IMR-90 (cell line): ENCODE measurements around the gene HTR2B. TPM values are rescaled to one million over a fixed set of nuclear protein-coding genes. Genes with fewer than 3 reads are reported as not detected.

Experiments used
- ATAC-seq: fragments of 200-7000 bp; cut with Tn5 transposase; 2 replicates; pipeline ENCODE4 v1.9.1; 2020; ENCODE audit warnings: low read depth, mild to moderate bottlenecking, moderate library complexity
- BruUV-seq: library from RNA; stranded (reverse); fragments of 400-500 nt; replicated peaks from 2 replicates; lab custom pipeline; 2021; lab: Mats Ljungman, UMichigan
- CTCF ChIA-PET: fragments of 300-600 bp; formaldehyde crosslinking; extraction: SDS; loops from one replicate; lab custom pipeline; 2021; ENCODE audit warnings: antibody characterized with exemption; lab: Yijun Ruan, JAX
- POLR2A ChIA-PET: fragments of 300-600 bp; sonication (Branson Sonifier 250); formaldehyde crosslinking; loops from one replicate; lab custom pipeline; 2022; ENCODE audit warnings: antibody characterized with exemption; ENCODE audit not compliant: unreplicated experiment; lab: Charles Lee
- DNase-seq: peaks from one replicate; pipeline ENCODE4 v3.0.0; 2013
- H2AFZ ChIP-seq: replicated peaks from 2 replicates; pipeline ENCODE3; 2013; ENCODE audit warnings: low read length, mild to moderate bottlenecking; ENCODE audit not compliant: poor library complexity
- H2AK5ac ChIP-seq: 2 replicates; pipeline ENCODE4 v1.6.1; 2013; ENCODE audit warnings: low read depth, low read length, inconsistent platforms
- H2AK9ac ChIP-seq: replicated peaks from 2 replicates; pipeline ENCODE3; 2013; ENCODE audit warnings: mild to moderate bottlenecking, low read depth, low read length, moderate library complexity; ENCODE audit not compliant: poor library complexity
- H2BK120ac ChIP-seq: 2 replicates; pipeline ENCODE4 v1.6.1; 2013; ENCODE audit warnings: low read depth, low read length, inconsistent platforms
- H2BK15ac ChIP-seq: 3 replicates; pipeline ENCODE4 v1.6.1; 2013; ENCODE audit warnings: low read depth, low read length, inconsistent platforms
- H2BK20ac ChIP-seq: 2 replicates; pipeline ENCODE4 v1.6.1; 2013; ENCODE audit warnings: low read depth, mild to moderate bottlenecking, inconsistent platforms, low read length, moderate library complexity
- H2BK5ac ChIP-seq: 2 replicates; pipeline ENCODE4 v1.6.1; 2013; ENCODE audit warnings: mild to moderate bottlenecking, low read depth, low read length, inconsistent platforms; ENCODE audit not compliant: poor library complexity, severe bottlenecking
- H3K14ac ChIP-seq: replicated peaks from 2 replicates; pipeline ENCODE4 v1.6.1; 2013; ENCODE audit warnings: low read depth, low read length, inconsistent platforms
- H3K18ac ChIP-seq: 2 replicates; pipeline ENCODE4 v1.6.1; 2013; ENCODE audit warnings: low read depth, low read length, control low read depth
- H3K23ac ChIP-seq: 2 replicates; pipeline ENCODE4 v1.6.1; 2013; ENCODE audit warnings: low read depth, low read length, inconsistent platforms
- H3K27ac ChIP-seq: 2 replicates; pipeline ENCODE4 v1.5.1; 2013; ENCODE audit warnings: mild to moderate bottlenecking, control low read depth, low read length; ENCODE audit not compliant: insufficient read depth
- H3K27me3 ChIP-seq: 2 replicates; pipeline ENCODE4 v1.6.1; 2013; ENCODE audit warnings: low read length; ENCODE audit not compliant: control insufficient read depth, insufficient read depth
- H3K36me3 ChIP-seq: 2 replicates; pipeline ENCODE4 v1.6.1; 2013; ENCODE audit warnings: low read length, mixed read lengths; ENCODE audit not compliant: control insufficient read depth, insufficient read depth
- H3K4ac ChIP-seq: 2 replicates; pipeline ENCODE4 v1.6.1; 2013; ENCODE audit warnings: low read depth, low read length, inconsistent platforms
- H3K4me1 ChIP-seq: 2 replicates; pipeline ENCODE4 v1.6.1; 2013; ENCODE audit warnings: low read length, mixed read lengths; ENCODE audit not compliant: control insufficient read depth, insufficient read depth
- H3K4me2 ChIP-seq: 2 replicates; pipeline ENCODE4 v1.6.1; 2013; ENCODE audit warnings: low read depth, mild to moderate bottlenecking, control low read depth, low read length, moderate library complexity
- H3K4me3 ChIP-seq: 2 replicates; pipeline ENCODE4 v1.5.1; 2013; ENCODE audit warnings: low read depth, mild to moderate bottlenecking, control low read depth, low read length, moderate library complexity; ENCODE audit not compliant: insufficient read depth
- H3K56ac ChIP-seq: 2 replicates; pipeline ENCODE4 v1.6.1; 2013; ENCODE audit warnings: low read length, inconsistent platforms; ENCODE audit not compliant: insufficient read depth; ENCODE audit errors: extremely low read depth
- H3K79me1 ChIP-seq, 2 experiments: 2 replicates each; pipeline ENCODE4 v1.6.1; 2013; ENCODE audit warnings: low read length in 2 of 2, inconsistent platforms in 1 of 2, low read depth in 1 of 2
- H3K9ac ChIP-seq: 2 replicates; pipeline ENCODE4 v1.6.1; 2013; ENCODE audit warnings: low read depth, low read length, control low read depth
- H3K9me1 ChIP-seq: 2 replicates; pipeline ENCODE4 v1.6.1; 2013; ENCODE audit warnings: low read length, inconsistent platforms; ENCODE audit not compliant: insufficient read depth
- H3K9me3 ChIP-seq: 2 replicates; pipeline ENCODE4 v1.6.1; 2013; ENCODE audit warnings: low read length; ENCODE audit not compliant: control insufficient read depth, insufficient read depth
- H4K20me1 ChIP-seq: 2 replicates; pipeline ENCODE4 v1.6.1; 2013; ENCODE audit warnings: low read length, inconsistent platforms; ENCODE audit not compliant: insufficient read depth
- H4K5ac ChIP-seq: 2 replicates; pipeline ENCODE4 v1.6.1; 2013; ENCODE audit warnings: mild to moderate bottlenecking, low read depth, low read length, control low read depth
- H4K8ac ChIP-seq, 2 experiments: 2 replicates each; pipeline ENCODE4 v1.6.1; 2013; ENCODE audit warnings: low read depth in 2 of 2, low read length in 2 of 2, control low read depth in 1 of 2, inconsistent platforms in 1 of 2
- H4K91ac ChIP-seq: 2 replicates; pipeline ENCODE4 v1.6.1; 2013; ENCODE audit warnings: low read depth, low read length, inconsistent platforms; ENCODE audit not compliant: insufficient read depth
- BHLHE40 ChIP-seq: fragments of 150-350 bp; IDR thresholded peaks from 2 replicates; pipeline ENCODE4 v1.6.1; 2016; ENCODE audit warnings: mild to moderate bottlenecking, low read depth, low read length
- CEBPB ChIP-seq: IDR thresholded peaks from 2 replicates; pipeline ENCODE4 v1.6.1; 2012; ENCODE audit warnings: low read depth, low read length, improper control_type of control experiment
- CHD1 ChIP-seq: IDR thresholded peaks from 2 replicates; pipeline ENCODE4 v1.6.1; 2012; ENCODE audit warnings: low read depth, low read length, improper control_type of control experiment
- MAZ ChIP-seq: IDR thresholded peaks from 2 replicates; pipeline ENCODE4 v1.6.1; 2012; ENCODE audit warnings: low read depth, mild to moderate bottlenecking, low read length, improper control_type of control experiment, moderate library complexity, borderline replicate concordance
- POLR2A ChIP-seq: IDR thresholded peaks from 2 replicates; pipeline ENCODE4 v1.6.1; 2012; ENCODE audit warnings: mild to moderate bottlenecking, low read depth, low read length
- RAD21 ChIP-seq: IDR thresholded peaks from 2 replicates; pipeline ENCODE4 v1.6.1; 2012; ENCODE audit warnings: low read length, improper control_type of control experiment
- RCOR1 ChIP-seq: IDR thresholded peaks from 2 replicates; pipeline ENCODE4 v1.6.1; 2012; ENCODE audit warnings: mild to moderate bottlenecking, low read length, improper control_type of control experiment; ENCODE audit not compliant: insufficient replicate concordance
- RFX5 ChIP-seq: IDR thresholded peaks from 2 replicates; pipeline ENCODE4 v1.8.0; 2012; ENCODE audit warnings: low read depth, mild to moderate bottlenecking, low read length, moderate library complexity
- SMC3 ChIP-seq: fragments of 150-350 bp; IDR thresholded peaks from 2 replicates; pipeline ENCODE4 v1.6.1; 2016; ENCODE audit warnings: low read depth, mild to moderate bottlenecking, antibody characterized with exemption, low read length, moderate library complexity
- WGBS, 2 experiments: methylation state at CpG; one replicate each; pipeline versions ENCODE4 v1.1.5 to v1.1.7; 2013; ENCODE audit warnings: missing lambda C conversion rate in 2 of 2; ENCODE audit not compliant: insufficient read length in 1 of 2; ENCODE audit errors: extremely low coverage in 2 of 2; 5-methylcytosine and 5-hydroxymethylcytosine counted together
- dilution Hi-C: fragments of 300-500 bp; cut with HindIII; formaldehyde crosslinking; loops from one replicate; pipeline ENCODE4 v1.14.3; 2018; ENCODE audit warnings: low sequenced_read_pairs; ENCODE audit not compliant: unreplicated experiment
- in situ Hi-C: fragments of 300-500 bp; cut with MboI; formaldehyde crosslinking; loops from 3 replicates; pipeline ENCODE4 v1.14.3; 2019; ENCODE audit warnings: low sequenced_read_pairs, inconsistent platforms, mixed read lengths
- intact Hi-C: fragments of 100-400 bp; cut with micrococcal nuclease; formaldehyde crosslinking; loops from 2 replicates; pipeline ENCODE4 v1.10.0; 2022
- polyA plus RNA-seq, 3 experiments: library from polyadenylated mRNA; depleted of rRNA; stranded (reverse); fragments of >200 nt; gene quantifications; 2 replicates each; pipeline ENCODE4 v1.2.3, GENCODE V29; 2012; ENCODE audit warnings: low replicate concordance in 1 of 3
- total RNA-seq: library from RNA; depleted of rRNA; stranded (reverse); fragments of >200 nt; gene quantifications from 2 replicates; pipeline ENCODE4 v1.2.3, GENCODE V29; 2012
- TF ChIP-seq, protein P1 (sequence below): fragments of 150-350 bp; IDR thresholded peaks from 2 replicates; pipeline ENCODE4 v1.6.1; 2016; ENCODE audit warnings: low read depth, mild to moderate bottlenecking, low read length, moderate library complexity, borderline replicate concordance
- TF ChIP-seq, protein P2 (sequence below): conservative IDR thresholded peaks from 2 replicates; pipeline ENCODE4 v1.5.1; 2012; ENCODE audit warnings: mild to moderate bottlenecking, low read depth, low read length, improper control_type of control experiment
- TF ChIP-seq, protein P3 (sequence below): fragments of 150-350 bp; IDR thresholded peaks from 2 replicates; pipeline ENCODE4 v1.6.1; 2017; ENCODE audit warnings: mild to moderate bottlenecking, antibody characterized with exemption, low read length, low read depth

Gene HTR2B
- total and polyA plus RNA-seq, 2 of the 4 experiments (the other 2 are of a cell fraction), result 0.26 to 0.72 TPM

DNA sequence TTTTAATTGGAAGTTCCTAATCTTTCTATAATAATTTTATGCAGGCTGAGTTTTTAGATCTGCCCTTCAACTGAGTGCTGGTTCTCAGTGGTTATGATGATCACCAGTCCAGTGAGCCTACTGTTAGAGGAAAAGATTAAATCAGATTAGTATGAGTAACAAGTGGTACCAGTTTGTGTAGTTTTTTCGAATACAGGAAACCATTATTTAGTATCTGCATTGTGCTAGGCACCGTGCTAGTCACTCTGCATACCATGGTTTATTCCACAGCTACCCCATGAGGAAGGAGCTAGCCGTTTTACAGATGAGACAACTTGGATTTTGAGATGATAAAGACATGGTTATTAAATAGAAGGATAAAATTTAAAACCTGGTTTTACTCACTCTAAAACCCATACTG lies 62.1 kb downstream of the HTR2B start:
- Histone ChIP-seq H4K91ac (no peak overlapping the region), H3K4me1 (0 out of 2 replicates have a peak, but pooled peaks cover 2% of the 10 kb centered on the region), H2AK5ac (no peak overlapping the region), H3K4ac (no peak overlapping the region), H3K27ac (no peak overlapping the region), H3K9ac (no peak overlapping the region), H4K20me1 (peaks cover 14% of the 10 kb centered on the region; the same call in 1 of the 2 replicates), H3K9me1 (peaks cover 3% of the 10 kb centered on the region; the same call in 1 of the 2 replicates), H2BK15ac (no peak overlapping the region), H2AFZ (no peak overlapping the region), H2AK9ac (no peak overlapping the region), H2BK20ac (no peak overlapping the region), H3K9me3 (no peaks in the 10 kb centered on the region), H2BK5ac (no peak overlapping the region), H3K14ac (no peak overlapping the region), H4K8ac (no peak overlapping the region), H4K5ac (no peak overlapping the region), H3K18ac (no peak overlapping the region), H3K36me3 (peaks cover 23% of the 10 kb centered on the region), H3K27me3 (no peaks in the 10 kb centered on the region), H3K23ac (no peak overlapping the region), H2BK120ac (no peak overlapping the region), H3K79me1 (peaks cover 15 to 37% of the 10 kb centered on the region in 2 experiments), H3K56ac (no peak overlapping the region), H3K4me2 (no peak overlapping the region), H3K4me3 (no peak overlapping the region)
- dilution Hi-C loops (no loop called here), in situ Hi-C loops (no loop called here), intact Hi-C loops (no loop called here)
- no peak for DNase-seq
- no TSS peak for BruUV-seq
- ChIA-PET CTCF (interaction anchor here (0.6 kb wide), 1 partner anchor 25 kb away, joined by 3 read pairs; no protein-coding TSS in a partner anchor), POLR2A (no interaction called here)
- no peak for ATAC-seq
- TF ChIP-seq, protein P1, sequence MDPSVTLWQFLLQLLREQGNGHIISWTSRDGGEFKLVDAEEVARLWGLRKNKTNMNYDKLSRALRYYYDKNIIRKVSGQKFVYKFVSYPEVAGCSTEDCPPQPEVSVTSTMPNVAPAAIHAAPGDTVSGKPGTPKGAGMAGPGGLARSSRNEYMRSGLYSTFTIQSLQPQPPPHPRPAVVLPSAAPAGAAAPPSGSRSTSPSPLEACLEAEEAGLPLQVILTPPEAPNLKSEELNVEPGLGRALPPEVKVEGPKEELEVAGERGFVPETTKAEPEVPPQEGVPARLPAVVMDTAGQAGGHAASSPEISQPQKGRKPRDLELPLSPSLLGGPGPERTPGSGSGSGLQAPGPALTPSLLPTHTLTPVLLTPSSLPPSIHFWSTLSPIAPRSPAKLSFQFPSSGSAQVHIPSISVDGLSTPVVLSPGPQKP, result no peak
- TF ChIP-seq CHD1 (no peak), MAZ (no peak), RFX5 (no peak), SMC3 (no peak), POLR2A (no peak), RAD21 (no peak), CEBPB (no peak), RCOR1 (no peak), BHLHE40 (no peak)
- TF ChIP-seq, protein P2, sequence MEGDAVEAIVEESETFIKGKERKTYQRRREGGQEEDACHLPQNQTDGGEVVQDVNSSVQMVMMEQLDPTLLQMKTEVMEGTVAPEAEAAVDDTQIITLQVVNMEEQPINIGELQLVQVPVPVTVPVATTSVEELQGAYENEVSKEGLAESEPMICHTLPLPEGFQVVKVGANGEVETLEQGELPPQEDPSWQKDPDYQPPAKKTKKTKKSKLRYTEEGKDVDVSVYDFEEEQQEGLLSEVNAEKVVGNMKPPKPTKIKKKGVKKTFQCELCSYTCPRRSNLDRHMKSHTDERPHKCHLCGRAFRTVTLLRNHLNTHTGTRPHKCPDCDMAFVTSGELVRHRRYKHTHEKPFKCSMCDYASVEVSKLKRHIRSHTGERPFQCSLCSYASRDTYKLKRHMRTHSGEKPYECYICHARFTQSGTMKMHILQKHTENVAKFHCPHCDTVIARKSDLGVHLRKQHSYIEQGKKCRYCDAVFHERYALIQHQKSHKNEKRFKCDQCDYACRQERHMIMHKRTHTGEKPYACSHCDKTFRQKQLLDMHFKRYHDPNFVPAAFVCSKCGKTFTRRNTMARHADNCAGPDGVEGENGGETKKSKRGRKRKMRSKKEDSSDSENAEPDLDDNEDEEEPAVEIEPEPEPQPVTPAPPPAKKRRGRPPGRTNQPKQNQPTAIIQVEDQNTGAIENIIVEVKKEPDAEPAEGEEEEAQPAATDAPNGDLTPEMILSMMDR, result no peak
- TF ChIP-seq, protein P3, sequence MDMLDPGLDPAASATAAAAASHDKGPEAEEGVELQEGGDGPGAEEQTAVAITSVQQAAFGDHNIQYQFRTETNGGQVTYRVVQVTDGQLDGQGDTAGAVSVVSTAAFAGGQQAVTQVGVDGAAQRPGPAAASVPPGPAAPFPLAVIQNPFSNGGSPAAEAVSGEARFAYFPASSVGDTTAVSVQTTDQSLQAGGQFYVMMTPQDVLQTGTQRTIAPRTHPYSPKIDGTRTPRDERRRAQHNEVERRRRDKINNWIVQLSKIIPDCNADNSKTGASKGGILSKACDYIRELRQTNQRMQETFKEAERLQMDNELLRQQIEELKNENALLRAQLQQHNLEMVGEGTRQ, result no peak
- 100% methylated on average over 1 of the region's 3 CpGs; no CpG with 5 or more reads in 1 of the 2 experiments for WGBS, 2 experiments
